GM19351 (cell line): ENCODE data around the gene KIF18B.

Experiments used
- ATAC-seq: cut with Tn5 transposase; IDR thresholded peaks from one replicate; pipeline ENCODE4 v1.9.1; 2021; ENCODE audit warnings: mild to moderate bottlenecking, moderate library complexity; ENCODE audit not compliant: unreplicated experiment

Gene KIF18B

GRCh38 chr17:44884941-44885340 lies 62.6 kb downstream of the KIF18B start:
- no peak for ATAC-seq

- ATAC-seq, result no peak
Observed at GRCh38 chr17:44881145-44881544, 66.4 kb downstream of the KIF18B start.

- ATAC-seq, result no peak
Observed at GRCh38 chr17:44880062-44880461, 67.5 kb downstream of the KIF18B start.

GRCh38 chr17:44879376-44879775 lies 68.2 kb downstream of the KIF18B start:
- ATAC-seq, result no peak

GRCh38 chr17:44878627-44879221 lies 68.8 kb downstream of the KIF18B start:
- no peak for ATAC-seq

GRCh38 chr17:44877121-44877520 lies 70.5 kb downstream of the KIF18B start:
- no peak for ATAC-seq

- ATAC-seq, result no peak
Observed at GRCh38 chr17:44875761-44876160, 71.8 kb downstream of the KIF18B start.
